Testis (tissue), 2 donors: ENCODE data around the gene STK33.

Source experiments
- CTCF ChIP-seq, 3 experiments: fragments of 450-650 bp in 2 of 3; fragments of 200-600 bp in 1 of 3; sonication (generic) in 1 of 3; IDR thresholded peaks; one replicate each; pipeline ENCODE4 v1.5.1; 2016 to 2019; ENCODE audit warnings: antibody characterized with exemption in 3 of 3, mild to moderate bottlenecking in 2 of 3, moderate library complexity in 1 of 3
- POLR2A ChIP-seq: fragments of 450-650 bp; IDR thresholded peaks from one replicate; pipeline ENCODE4 v1.6.1; 2017; ENCODE audit warnings: antibody characterized with exemption, mild to moderate bottlenecking, moderate library complexity

DNA sequence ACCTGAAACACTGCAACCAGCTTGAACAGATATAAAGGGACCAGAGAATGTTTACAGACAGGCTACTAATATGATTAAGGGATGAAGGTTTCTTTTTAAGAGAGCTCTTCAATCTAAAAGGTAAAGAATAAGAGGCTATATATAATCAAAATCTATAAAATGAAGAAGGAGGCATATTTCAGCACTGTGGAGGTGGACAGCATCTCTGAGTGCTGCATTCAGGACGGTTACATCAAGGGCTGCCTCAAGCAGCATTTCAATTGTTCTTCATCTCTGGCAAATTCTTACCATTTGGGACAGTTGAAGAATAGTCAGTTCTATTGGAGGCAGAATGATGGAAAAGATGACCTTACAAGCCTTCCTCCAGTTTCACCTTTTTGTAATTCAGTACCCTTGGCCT lies 190.7 kb downstream of the STK33 start:
- no peak for TF ChIP-seq CTCF (IDR thresholded peaks at IDR 0.05)
- TF ChIP-seq POLR2A, result no peak
